Activated T-cell treated with anti-CD3 and anti-CD28 coated beads, Interleukin-2, amount 50 U/mL, for 4 hours (primary cell): Measurements from ENCODE around the gene HSD17B11. TPM values are rescaled to one million over a fixed set of nuclear protein-coding genes. Genes with fewer than 3 reads are reported as not detected.

Experiments used
- total RNA-seq, 3 donors: library from RNA; stranded (reverse); gene quantifications; one replicate each; pipeline ENCODE4 v1.2.1, GENCODE V29; 2021

Gene HSD17B11
- total RNA-seq, 3 donors from 2014 or later = 5.3 to 8.9 (median 7.4) TPM

Other genes with a start within 250 kb of the HSD17B11 start
- 10 to 100 TPM; 16.4 to 23.0 (median 18.9) TPM for gene KLHL8, start 170.6 kb downstream of the HSD17B11 start, total RNA-seq
- not detected for gene HSD17B13, start 68.3 kb downstream of the HSD17B11 start, total RNA-seq
- 10 to 100 TPM; 15.9 to 21.0 (median 16.6) TPM for gene NUDT9, start 31.4 kb upstream of the HSD17B11 start, total RNA-seq
- under 1 TPM; 0.30 to 0.53 (median 0.49) TPM for gene SPARCL1, start 138.2 kb upstream of the HSD17B11 start, total RNA-seq
- not detected for gene DSPP, start 217.3 kb upstream of the HSD17B11 start, total RNA-seq